B cell (primary cell): ENCODE data around the gene RPTOR.

Experiments
- CTCF ChIP-seq: fragments of 200-600 bp; IDR thresholded peaks from one replicate; pipeline ENCODE4 v1.8.0; 2022; ENCODE audit warnings: antibody characterized with exemption, mild to moderate bottlenecking
- EZH2 ChIP-seq: IDR thresholded peaks from 2 replicates; pipeline ENCODE4 v1.6.1; 2012; ENCODE audit warnings: borderline replicate concordance, low read depth, mild to moderate bottlenecking, moderate library complexity, low read length; ENCODE audit not compliant: insufficient read depth, poor library complexity, severe bottlenecking

DNA sequence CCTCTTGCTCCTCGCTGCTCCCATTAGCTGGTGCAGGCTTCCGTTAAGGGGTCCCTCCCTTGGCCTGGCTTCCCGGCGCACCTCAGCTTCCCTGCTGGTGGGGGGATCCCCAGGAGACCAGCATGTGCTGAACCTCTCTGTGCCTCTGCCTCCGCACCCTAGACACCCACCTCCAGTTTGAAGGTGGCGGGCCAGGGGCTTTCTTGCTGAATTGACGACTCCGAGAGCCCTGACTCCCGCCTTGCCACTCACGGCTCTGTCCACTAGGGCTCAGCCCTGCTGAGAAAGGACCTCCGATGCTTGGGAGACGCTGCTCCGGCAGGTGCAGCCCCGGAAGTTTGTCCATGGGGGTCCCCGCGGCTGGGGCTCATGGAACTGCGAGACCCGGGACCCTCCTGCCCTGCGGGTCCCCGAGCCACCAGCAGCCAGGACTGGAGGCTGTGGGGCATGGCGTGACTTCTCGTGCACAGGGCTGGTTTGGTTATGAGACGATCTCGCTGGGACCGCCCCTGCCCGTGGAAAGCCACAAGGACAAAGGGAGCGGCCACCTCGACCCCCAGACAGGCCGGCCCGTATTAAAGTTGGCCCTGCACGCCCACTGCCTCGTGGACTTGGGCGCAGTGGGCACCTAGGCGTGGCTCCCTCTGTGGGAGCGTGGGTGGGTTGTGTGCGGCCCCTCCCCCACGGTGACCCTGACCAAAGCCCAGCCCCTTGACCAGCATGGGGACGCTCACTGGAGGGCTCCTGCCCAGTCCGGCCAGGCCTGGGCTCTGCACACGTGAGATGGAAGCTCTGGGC lies 455.1 kb downstream of the RPTOR start:
- no peak for TF ChIP-seq CTCF
- no peak for TF ChIP-seq EZH2
